A549 (cell line): ENCODE data around the gene TCAP. TPM values are rescaled to one million over a fixed set of nuclear protein-coding genes. Genes with fewer than 3 reads are reported as not detected.

ENCODE experiments used
- ATAC-seq, 2 experiments: fragments of 200-7000 bp in 1 of 2; fragments of >200 bp in 1 of 2; cut with Nextera tagmentation in 1 of 2; cut with Tn5 transposase in 1 of 2; 3 replicates each; pipeline versions ENCODE4 v1.8.0 to v1.9.1; 2018 to 2020; ENCODE audit warnings: mild to moderate bottlenecking in 1 of 2, moderate library complexity in 1 of 2
- CTCF ChIA-PET: fragments of 300-600 bp; sonication (Branson Sonifier 250); formaldehyde crosslinking; extraction: SDS; loops from one replicate; lab custom pipeline; 2021; ENCODE audit warnings: antibody characterized with exemption, inconsistent platforms; lab: Yijun Ruan, JAX
- POLR2A ChIA-PET: fragments of 350-600 bp; formaldehyde crosslinking; extraction: SDS; loops from one replicate; lab custom pipeline; 2021; ENCODE audit warnings: antibody characterized with exemption, inconsistent platforms; lab: Yijun Ruan, JAX
- DNase-seq, 2 experiments: peaks; one replicate each; pipeline versions ENCODE4 v3.0.0 to v3.0.0-alpha.2; 2011 to 2016; ENCODE audit warnings: low read depth in 1 of 2, low spot score in 1 of 2
- FAIRE-seq: peaks from 2 replicates; lab custom pipeline; 2011; peaks lifted over from hg19 to GRCh38; lab: Jason Lieb, UNC
- H3K27ac ChIP-seq, 2 experiments: fragments of >200 bp; sonication (Bioruptor Twin); formaldehyde crosslinking; 3 replicates each; pipeline ENCODE4 v1.5.1; 2016 to 2017
- H3K4me1 ChIP-seq: fragments of >200 bp; sonication (Bioruptor Twin); formaldehyde crosslinking; 3 replicates; pipeline ENCODE4 v1.6.1; 2016
- H3K4me2 ChIP-seq: fragments of >200 bp; sonication (Bioruptor Twin); formaldehyde crosslinking; 3 replicates; pipeline ENCODE4 v1.6.1; 2016
- H3K4me3 ChIP-seq: fragments of >200 bp; sonication (Bioruptor Twin); formaldehyde crosslinking; 3 replicates; pipeline ENCODE4 v1.5.1; 2016
- H3K9me3 ChIP-seq: fragments of >200 bp; sonication (Bioruptor Twin); formaldehyde crosslinking; 3 replicates; pipeline ENCODE4 v1.6.1; 2016
- BCL3 ChIP-seq: fragments of >200 bp; sonication (Bioruptor Twin); formaldehyde crosslinking; IDR thresholded peaks from 3 replicates; pipeline ENCODE4 v1.6.1; 2016
- BHLHE40 ChIP-seq: IDR thresholded peaks from 2 replicates; pipeline ENCODE4 v1.6.1; 2012; ENCODE audit warnings: low read depth, low read length, inconsistent platforms
- CHD2 ChIP-seq: fragments of 150-350 bp; IDR thresholded peaks from 2 replicates; pipeline ENCODE4 v1.6.1; 2014; ENCODE audit warnings: low read length; ENCODE audit not compliant: partially characterized antibody
- EHF ChIP-seq: fragments of 250-450 bp; sonication (Bioruptor Pico); IDR thresholded peaks from 2 replicates; pipeline ENCODE4 v1.5.0; 2020; ENCODE audit warnings: mild to moderate bottlenecking
- EP300 ChIP-seq, 2 experiments: fragments of >200 bp; sonication (Bioruptor Twin); formaldehyde crosslinking; IDR thresholded peaks; 2 replicates in 1 of 2; 3 replicates in 1 of 2; pipeline ENCODE4 v1.6.1; 2016 to 2017
- FOSB ChIP-seq: fragments of 250-450 bp; sonication (Bioruptor Pico); IDR thresholded peaks from 2 replicates; pipeline ENCODE4 v1.5.0; 2020; ENCODE audit warnings: mild to moderate bottlenecking, moderate library complexity
- FOSL2 ChIP-seq, 2 experiments: fragments of 450-650 bp in 1 of 2; fragments of >200 bp in 1 of 2; sonication (Bioruptor Twin) in 1 of 2; formaldehyde crosslinking; IDR thresholded peaks; 2 replicates each; pipeline versions ENCODE4 v1.5.0 to v1.6.1; 2016 to 2020; ENCODE audit warnings: mild to moderate bottlenecking in 1 of 2, moderate library complexity in 1 of 2
- FOXS1 ChIP-seq: fragments of 250-450 bp; sonication (Bioruptor Pico); IDR thresholded peaks from 2 replicates; pipeline ENCODE4 v1.5.0; 2020; ENCODE audit warnings: mild to moderate bottlenecking, moderate library complexity
- GATA3 ChIP-seq: IDR thresholded peaks from 2 replicates; pipeline ENCODE4 v1.6.1; 2012; ENCODE audit warnings: borderline replicate concordance
- HDAC2 ChIP-seq: fragments of 200-600 bp; sonication (generic); IDR thresholded peaks from 2 replicates; pipeline ENCODE4 v1.6.1; 2016
- HEYL ChIP-seq: fragments of 250-450 bp; sonication (Bioruptor Pico); IDR thresholded peaks from 2 replicates; pipeline ENCODE4 v1.8.0; 2021; ENCODE audit warnings: mild to moderate bottlenecking, moderate library complexity
- HMGXB4 ChIP-seq: fragments of 250-450 bp; sonication (Bioruptor Pico); IDR thresholded peaks from 2 replicates; pipeline ENCODE4 v1.5.0; 2021; ENCODE audit warnings: mild to moderate bottlenecking, moderate library complexity, borderline replicate concordance
- HOXA7 ChIP-seq: fragments of 250-450 bp; sonication (Bioruptor Pico); IDR thresholded peaks from 2 replicates; pipeline ENCODE4 v1.5.0; 2020; ENCODE audit warnings: mild to moderate bottlenecking, moderate library complexity
- HOXB5 ChIP-seq: fragments of 250-450 bp; sonication (Bioruptor Pico); IDR thresholded peaks from 2 replicates; pipeline ENCODE4 v1.5.0; 2020; ENCODE audit warnings: mild to moderate bottlenecking, moderate library complexity
- JUN ChIP-seq, 2 experiments: fragments of >200 bp; sonication (Bioruptor Twin); formaldehyde crosslinking; IDR thresholded peaks; 2 replicates in 1 of 2; 3 replicates in 1 of 2; pipeline ENCODE4 v1.6.1; 2016 to 2017
- KDM1A ChIP-seq: fragments of 200-600 bp; sonication (generic); IDR thresholded peaks from 2 replicates; pipeline ENCODE4 v1.6.1; 2016; ENCODE audit warnings: low read depth, mild to moderate bottlenecking
- KDM5A ChIP-seq: fragments of 200-600 bp; sonication (generic); IDR thresholded peaks from 2 replicates; pipeline ENCODE4 v1.6.1; 2016; ENCODE audit warnings: antibody characterized with exemption, mild to moderate bottlenecking
- MAFK ChIP-seq: fragments of 450-650 bp; IDR thresholded peaks from 2 replicates; pipeline ENCODE4 v1.6.1; 2014; ENCODE audit not compliant: partially characterized antibody
- MAZ ChIP-seq: fragments of 150-350 bp; IDR thresholded peaks from 2 replicates; pipeline ENCODE4 v1.6.1; 2014; ENCODE audit warnings: antibody characterized with exemption, low read depth, low read length, borderline replicate concordance
- NFE2L2 ChIP-seq: fragments of 150-350 bp; conservative IDR thresholded peaks from 2 replicates; pipeline ENCODE4 v1.6.1; 2014; ENCODE audit warnings: low read length
- NR3C1 ChIP-seq: fragments of >200 bp; sonication (Bioruptor Twin); formaldehyde crosslinking; IDR thresholded peaks from 3 replicates; pipeline ENCODE4 v1.6.1; 2017
- POLR2A ChIP-seq: IDR thresholded peaks from 2 replicates; pipeline ENCODE4 v1.6.1; 2012; ENCODE audit warnings: mild to moderate bottlenecking, low read length
- RAD21 ChIP-seq, 2 experiments: fragments of >200 bp in 1 of 2; sonication (Bioruptor Twin) in 1 of 2; formaldehyde crosslinking in 1 of 2; IDR thresholded peaks in 1 of 2; conservative IDR thresholded peaks in 1 of 2; 2 replicates in 1 of 2; 3 replicates in 1 of 2; pipeline ENCODE4 v1.6.1; 2012 to 2018; ENCODE audit warnings: inconsistent platforms in 1 of 2
- RARB ChIP-seq: fragments of 250-450 bp; sonication (Bioruptor Pico); IDR thresholded peaks from 2 replicates; pipeline ENCODE4 v1.8.0; 2021; ENCODE audit warnings: mild to moderate bottlenecking, moderate library complexity
- REST ChIP-seq: fragments of 200-600 bp; sonication (generic); IDR thresholded peaks from 2 replicates; pipeline ENCODE4 v1.6.1; 2016; ENCODE audit warnings: antibody characterized with exemption, mild to moderate bottlenecking, moderate library complexity
- SMC3 ChIP-seq: fragments of >200 bp; sonication (Bioruptor Twin); formaldehyde crosslinking; IDR thresholded peaks from 3 replicates; pipeline ENCODE4 v1.6.1; 2018; ENCODE audit warnings: inconsistent platforms
- USF2 ChIP-seq: fragments of 450-650 bp; IDR thresholded peaks from 2 replicates; pipeline ENCODE4 v1.6.1; 2014; ENCODE audit warnings: antibody characterized with exemption
- ZC3H11A ChIP-seq: fragments of 450-650 bp; IDR thresholded peaks from 2 replicates; pipeline ENCODE4 v1.6.1; 2014; ENCODE audit warnings: antibody characterized with exemption, mild to moderate bottlenecking
- ZSCAN20 ChIP-seq: fragments of 250-450 bp; sonication (Bioruptor Pico); IDR thresholded peaks from 2 replicates; pipeline ENCODE4 v1.8.0; 2022; ENCODE audit warnings: mild to moderate bottlenecking, moderate library complexity
- WGBS: methylation state at CpG from one replicate; pipeline ENCODE4 v1.1.6; 2017; ENCODE audit errors: missing lambda C conversion rate; 5-methylcytosine and 5-hydroxymethylcytosine counted together
- polyA plus RNA-seq, 4 experiments: library from polyadenylated mRNA; depleted of rRNA in 3 of 4; stranded (reverse); fragments of >200 nt; fragmentation: RNase III in 1 of 4; extraction: RNeasy Plus Mini Kit Qiagen cat#74134 plus additional on column Dnase treatment in 1 of 4; gene quantifications; 2 replicates in 3 of 4; 3 replicates in 1 of 4; pipeline ENCODE4 v1.2.3, GENCODE V29; 2011 to 2017
- TF ChIP-seq, protein P1 (sequence below): IDR thresholded peaks from 2 replicates; pipeline ENCODE4 v1.6.1; 2012; ENCODE audit warnings: low read depth, borderline replicate concordance
- TF ChIP-seq, protein P2 (sequence below): fragments of 250-450 bp; sonication (Bioruptor Pico); IDR thresholded peaks from 2 replicates; pipeline ENCODE4 v1.5.0; 2020; ENCODE audit warnings: low read depth, mild to moderate bottlenecking, moderate library complexity

TCAP gene
- polyA plus RNA-seq, 2 of the 4 experiments (the other 2 are of a cell fraction), result 0.41 to 1.2 TPM

- POLR2A ChIA-PET, result interaction anchor here (0.9 to 1.0 kb wide), 2 partner anchors 15 to 27 kb away, joined by 4 read pairs; partner anchors contain the start of genes MIEN1 and PGAP3
- peak overlapping the region; percentile 81 for H3K4me2 ChIP-seq
- CTCF ChIA-PET, result interaction anchor here (0.6 to 50.7 kb wide), 9 partner anchors 11 to 66 kb away, joined by 3 to 1391 read pairs (median 4); partner anchors contain the start of genes MIEN1, PGAP3, PNMT and PPP1R1B
- WGBS, result 13% methylated on average over 10 of the region's 12 CpGs
- ATAC-seq (peak; percentile 52 to 70), FAIRE-seq (no peak), DNase-seq (peak; percentile 59 to 94)
- peak overlapping the region; percentile 61 to 67 for H3K27ac ChIP-seq
- 0 out of 3 replicates have a peak overlapping the region, but pooled peaks have one; percentile 4 for H3K4me3 ChIP-seq
- H3K4me1 ChIP-seq, result peaks cover 66% of the 10 kb centered on the region
- H3K9me3 ChIP-seq, result no peaks in the 10 kb centered on the region
- TF ChIP-seq RARB (CRISPR knock-in tag) (0 out of 2 replicates have a peak, but pooled peaks have one; percentile 46), HOXA7 (CRISPR knock-in tag) (no peak), HEYL (CRISPR knock-in tag) (no peak), FOSL2 (IDR thresholded peaks at IDR 0.05) (no peak), FOSL2 (CRISPR knock-in tag; IDR thresholded peaks at IDR 0.05) (peak; percentile 88), JUN (IDR thresholded peaks at IDR 0.05) (peak; percentile 67 to 93), SMC3 (0 out of 3 replicates have a peak, but pooled peaks have one; percentile 7), EP300 (IDR thresholded peaks at IDR 0.05) (peak; percentile 29 to 61; a peak in 2 of 5 replicates), RAD21 (conservative IDR thresholded peaks at IDR 0.05 in 1 of 2, IDR thresholded peaks at IDR 0.05 in 1 of 2) (0 out of 5 replicates have a peak, but pooled peaks of 1 of the 2 experiments have one; percentile 5), FOSB (no peak), KDM1A (no peak), HDAC2 (no peak), REST (no peak), USF2 (no peak), BCL3 (peak; percentile 81; the same call in 2 of the 3 replicates), HMGXB4 (no peak), NFE2L2 (no peak), MAZ (no peak), FOXS1 (CRISPR knock-in tag) (no peak), NR3C1 (no peak), MAFK (no peak), ZSCAN20 (CRISPR knock-in tag) (no peak), BHLHE40 (no peak), CHD2 (no peak), HOXB5 (CRISPR knock-in tag) (no peak), KDM5A (no peak), ZC3H11A (no peak), GATA3 (peak; percentile 91), EHF (CRISPR knock-in tag) (no peak), POLR2A (no peak)
- TF ChIP-seq, protein P1, sequence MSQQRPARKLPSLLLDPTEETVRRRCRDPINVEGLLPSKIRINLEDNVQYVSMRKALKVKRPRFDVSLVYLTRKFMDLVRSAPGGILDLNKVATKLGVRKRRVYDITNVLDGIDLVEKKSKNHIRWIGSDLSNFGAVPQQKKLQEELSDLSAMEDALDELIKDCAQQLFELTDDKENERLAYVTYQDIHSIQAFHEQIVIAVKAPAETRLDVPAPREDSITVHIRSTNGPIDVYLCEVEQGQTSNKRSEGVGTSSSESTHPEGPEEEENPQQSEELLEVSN, result no peak
- TF ChIP-seq, protein P2, sequence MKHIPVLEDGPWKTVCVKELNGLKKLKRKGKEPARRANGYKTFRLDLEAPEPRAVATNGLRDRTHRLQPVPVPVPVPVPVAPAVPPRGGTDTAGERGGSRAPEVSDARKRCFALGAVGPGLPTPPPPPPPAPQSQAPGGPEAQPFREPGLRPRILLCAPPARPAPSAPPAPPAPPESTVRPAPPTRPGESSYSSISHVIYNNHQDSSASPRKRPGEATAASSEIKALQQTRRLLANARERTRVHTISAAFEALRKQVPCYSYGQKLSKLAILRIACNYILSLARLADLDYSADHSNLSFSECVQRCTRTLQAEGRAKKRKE (CRISPR knock-in tag), result no peak
Measured at GRCh38 chr17:39702901-39703893, 38.0 kb downstream of the TCAP start.
